HepG2 (cell line): ENCODE data around the gene TBC1D16. TPM values are rescaled to one million over a fixed set of nuclear protein-coding genes. Genes with fewer than 3 reads are reported as not detected.

Experiments used
- ASH2L ChIP-seq: fragments of 300-600, 200-600 bp; sonication (generic); IDR thresholded peaks from 2 replicates; pipeline ENCODE4 v1.7.0; 2017; ENCODE audit warnings: low read depth, mild to moderate bottlenecking, moderate library complexity, mixed read lengths, low read length; ENCODE audit not compliant: insufficient read length
- ATF1 ChIP-seq: IDR thresholded peaks from 2 replicates; pipeline ENCODE4 v1.6.1; 2016; ENCODE audit warnings: mild to moderate bottlenecking, control low read depth
- BRD4 ChIP-seq: sonication (generic); formaldehyde crosslinking; IDR thresholded peaks from 2 replicates; pipeline ENCODE4 v1.4.0; 2020; ENCODE audit warnings: missing genetic modification reagents
- HHEX ChIP-seq: IDR thresholded peaks from 2 replicates; pipeline ENCODE4 v1.6.1; 2016; ENCODE audit warnings: control low read depth
- HIC2 ChIP-seq: sonication (generic); formaldehyde crosslinking; IDR thresholded peaks from 2 replicates; pipeline ENCODE4 v1.9.0; 2022; ENCODE audit warnings: low read depth, missing genetic modification reagents
- IRF2 ChIP-seq: IDR thresholded peaks from 2 replicates; pipeline ENCODE4 v1.6.1; 2018; ENCODE audit warnings: missing genetic modification reagents, missing compliant biosample characterization
- MAF1 ChIP-seq: sonication (generic); formaldehyde crosslinking; IDR thresholded peaks from 2 replicates; pipeline ENCODE4 v1.5.0; 2020; ENCODE audit warnings: missing genetic modification reagents, borderline replicate concordance
- NAIF1 ChIP-seq: sonication (generic); formaldehyde crosslinking; IDR thresholded peaks from 2 replicates; pipeline ENCODE4 v1.5.0; 2020; ENCODE audit warnings: mild to moderate bottlenecking, missing genetic modification reagents, borderline replicate concordance
- NR2F1 ChIP-seq, 2 experiments: fragments of 450-650 bp in 1 of 2; formaldehyde crosslinking in 1 of 2; IDR thresholded peaks; 2 replicates each; pipeline versions ENCODE4 v1.5.0 to v1.6.1; 2016 to 2020; ENCODE audit warnings: mild to moderate bottlenecking in 1 of 2, missing compliant biosample characterization in 1 of 2, missing genetic modification reagents in 1 of 2, moderate library complexity in 1 of 2
- PAWR ChIP-seq: sonication (generic); formaldehyde crosslinking; IDR thresholded peaks from 2 replicates; pipeline ENCODE4 v1.4.0; 2020; ENCODE audit warnings: missing genetic modification reagents, mild to moderate bottlenecking, borderline replicate concordance
- PLSCR1 ChIP-seq: sonication (generic); formaldehyde crosslinking; IDR thresholded peaks from 2 replicates; pipeline ENCODE4 v1.5.0; 2020; ENCODE audit warnings: missing genetic modification reagents, mild to moderate bottlenecking, borderline replicate concordance
- REPIN1 ChIP-seq: sonication (generic); formaldehyde crosslinking; IDR thresholded peaks from 2 replicates; pipeline ENCODE4 v1.8.0; 2022; ENCODE audit warnings: missing genetic modification reagents, low read depth, mild to moderate bottlenecking, borderline replicate concordance
- SRF ChIP-seq: IDR thresholded peaks from 2 replicates; pipeline ENCODE4 v1.6.1; 2011; ENCODE audit warnings: mild to moderate bottlenecking, low read depth, low read length, moderate library complexity
- ZBTB21 ChIP-seq: sonication (generic); formaldehyde crosslinking; IDR thresholded peaks from 2 replicates; pipeline ENCODE4 v1.4.0; 2020; ENCODE audit warnings: missing genetic modification reagents
- ZFYVE20 ChIP-seq: sonication (generic); formaldehyde crosslinking; IDR thresholded peaks from 2 replicates; pipeline ENCODE4 v1.8.0; 2023; ENCODE audit warnings: low read depth, mild to moderate bottlenecking, moderate library complexity, missing genetic modification reagents, borderline replicate concordance
- ZNF18 ChIP-seq: sonication (generic); formaldehyde crosslinking; IDR thresholded peaks from 2 replicates; pipeline ENCODE4 v1.8.0; 2022; ENCODE audit warnings: mild to moderate bottlenecking, missing genetic modification reagents; ENCODE audit not compliant: insufficient replicate concordance
- ZNF3 ChIP-seq: IDR thresholded peaks from 2 replicates; pipeline ENCODE4 v1.7.0; 2017; ENCODE audit warnings: inconsistent platforms
- ZNF549 ChIP-seq: sonication (generic); formaldehyde crosslinking; IDR thresholded peaks from 2 replicates; pipeline ENCODE4 v1.5.0; 2020; ENCODE audit warnings: missing genetic modification reagents
- ZNF709 ChIP-seq: sonication (generic); formaldehyde crosslinking; IDR thresholded peaks from 2 replicates; pipeline ENCODE4 v1.5.0; 2020; ENCODE audit warnings: mild to moderate bottlenecking, missing genetic modification reagents
- ZNF839 ChIP-seq: sonication (generic); formaldehyde crosslinking; IDR thresholded peaks from 2 replicates; pipeline ENCODE4 v1.4.0; 2020; ENCODE audit warnings: missing genetic modification reagents, mild to moderate bottlenecking, borderline replicate concordance
- ZNF878 ChIP-seq: sonication (generic); formaldehyde crosslinking; IDR thresholded peaks from 2 replicates; pipeline ENCODE4 v1.8.1; 2023; ENCODE audit warnings: mild to moderate bottlenecking, missing genetic modification reagents, moderate library complexity
- ZSCAN21 ChIP-seq: sonication (generic); formaldehyde crosslinking; IDR thresholded peaks from 2 replicates; pipeline ENCODE4 v1.8.0; 2022; ENCODE audit warnings: mild to moderate bottlenecking, missing genetic modification reagents, moderate library complexity, borderline replicate concordance
- ZSCAN29 ChIP-seq: sonication (generic); formaldehyde crosslinking; conservative IDR thresholded peaks from 2 replicates; pipeline ENCODE4 v1.4.0; 2020; ENCODE audit warnings: mild to moderate bottlenecking, missing genetic modification reagents
- polyA plus RNA-seq, 8 experiments: library from polyadenylated mRNA; depleted of rRNA in 3 of 8; stranded (reverse) in 7 of 8; unstranded in 1 of 8; fragments of >200 nt; fragmentation: Illumina TruSeq in 4 of 8; extraction: Trizol in 4 of 8; gene quantifications; 2 replicates each; pipeline versions ENCODE4 v1.2.1 to v1.2.3, GENCODE V29; 2011 to 2016; ENCODE audit warnings: low read depth in 4 of 8, missing spikeins in 1 of 8, mixed read lengths in 1 of 8; ENCODE audit not compliant: insufficient read depth in 1 of 8
- total RNA-seq, 5 experiments: library from RNA; depleted of rRNA; stranded (reverse); fragments of >200 nt; fragmentation: Illumina TruSeq; extraction: Trizol; gene quantifications; 2 replicates each; pipeline ENCODE4 v1.2.3, GENCODE V29; 2016; ENCODE audit warnings: low read depth in 1 of 5

TBC1D16 gene
- total and polyA plus RNA-seq, 2 of the 13 experiments (the other 11 are each of a cell fraction or from before 2014, with no cell fraction given) = 14.9 to 24.9 TPM

GRCh38 chr17:79986411-79987186 lies 49.1 kb downstream of the TBC1D16 start (continued):
- TF ChIP-seq BRD4 (CRISPR knock-in tag) = no peak; the same call in 1 of the 2 replicates
- 0 out of 2 replicates have a peak, but pooled peaks have one; percentile 19 for TF ChIP-seq REPIN1 (CRISPR knock-in tag)
- TF ChIP-seq MAF1 = no peak
- peak; percentile 94 for TF ChIP-seq HIC2
- TF ChIP-seq ZFYVE20 (CRISPR knock-in tag) = no peak
- no peak for TF ChIP-seq ZBTB21 (CRISPR knock-in tag)
- TF ChIP-seq ASH2L = peak; percentile 26
- peak; percentile 61; the same call in 1 of the 2 replicates for TF ChIP-seq SRF
- TF ChIP-seq PLSCR1 (CRISPR knock-in tag) = no peak
- TF ChIP-seq ATF1 (CRISPR knock-in tag) = no peak
- peak in 1 of 2 experiments; percentile 66; a peak in 1 of 4 replicates for TF ChIP-seq NR2F1 (CRISPR knock-in tag; IDR thresholded peaks at IDR 0.05)
- no peak for TF ChIP-seq ZNF3 (CRISPR knock-in tag)
- peak; percentile 93 for TF ChIP-seq ZNF878 (CRISPR knock-in tag)
- peak; percentile 41; the same call in 1 of the 2 replicates for TF ChIP-seq ZNF709 (CRISPR knock-in tag)
- no peak; the same call in 1 of the 2 replicates for TF ChIP-seq ZNF839 (CRISPR knock-in tag)
- no peak for TF ChIP-seq ZNF549
- peak; percentile 58 for TF ChIP-seq ZSCAN21 (CRISPR knock-in tag)
- TF ChIP-seq ZNF18 (CRISPR knock-in tag) = peak; percentile 92
- TF ChIP-seq ZSCAN29 (CRISPR knock-in tag) = peak; percentile 72; the same call in 1 of the 2 replicates
- peak; percentile 34; the same call in 1 of the 2 replicates for TF ChIP-seq PAWR (CRISPR knock-in tag)
- peak; percentile 92 for TF ChIP-seq IRF2 (CRISPR knock-in tag)
- no peak for TF ChIP-seq HHEX (CRISPR knock-in tag)
- peak; percentile 71; the same call in 1 of the 2 replicates for TF ChIP-seq NAIF1 (CRISPR knock-in tag)
